ENCODE data around the gene CMIP. TPM values are rescaled to one million over a fixed set of nuclear protein-coding genes. Genes with fewer than 3 reads are reported as not detected.

CMIP gene
- total and polyA plus RNA-seq, 10 of the 15 experiments (the other 5 are each of a cell fraction or from before 2014, with no cell fraction given): 1.2 to 43.2 (median 4.4) TPM

DNA sequence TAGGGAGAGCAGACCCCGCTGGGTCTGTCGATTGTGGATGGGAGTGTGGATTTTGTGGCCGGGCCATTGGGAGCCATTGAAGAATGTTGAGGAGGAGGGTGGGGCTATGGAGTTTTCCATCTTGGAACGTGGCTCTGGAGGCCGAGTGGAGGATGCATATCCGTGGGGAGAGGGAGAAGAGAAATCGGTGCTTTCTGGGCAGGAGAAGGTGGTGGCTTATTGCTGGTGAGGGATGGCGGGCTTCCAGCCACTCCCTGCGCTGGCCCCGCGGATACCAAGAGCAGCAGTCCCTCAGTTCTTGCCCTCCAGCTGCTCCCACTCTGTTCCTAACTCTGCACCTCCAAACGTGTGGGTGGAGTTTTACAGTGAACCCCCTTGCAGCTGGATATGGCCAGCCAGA lies 162.4 kb downstream of the CMIP start (continued):
- TF ChIP-seq ATF3 (IDR thresholded peaks at IDR 0.05; ENCODE audit: borderline replicate concordance, extremely low read depth, low read depth, low read length) (no peak), YY1 (IDR thresholded peaks at IDR 0.05; ENCODE audit: low read depth, low read length) (no peak), MEF2B (IDR thresholded peaks at IDR 0.05; ENCODE audit: partially characterized antibody, poor library complexity, severe bottlenecking) (no peak), MTA3 (IDR thresholded peaks at IDR 0.05; ENCODE audit: borderline replicate concordance, low read length) (no peak), PAX5 (IDR thresholded peaks at IDR 0.05; ENCODE audit: borderline replicate concordance, low read depth, low read length) (no peak), TAF1 (IDR thresholded peaks at IDR 0.05; ENCODE audit: borderline replicate concordance, low read depth, low read length) (no peak)
- TF ChIP-seq, protein P1, sequence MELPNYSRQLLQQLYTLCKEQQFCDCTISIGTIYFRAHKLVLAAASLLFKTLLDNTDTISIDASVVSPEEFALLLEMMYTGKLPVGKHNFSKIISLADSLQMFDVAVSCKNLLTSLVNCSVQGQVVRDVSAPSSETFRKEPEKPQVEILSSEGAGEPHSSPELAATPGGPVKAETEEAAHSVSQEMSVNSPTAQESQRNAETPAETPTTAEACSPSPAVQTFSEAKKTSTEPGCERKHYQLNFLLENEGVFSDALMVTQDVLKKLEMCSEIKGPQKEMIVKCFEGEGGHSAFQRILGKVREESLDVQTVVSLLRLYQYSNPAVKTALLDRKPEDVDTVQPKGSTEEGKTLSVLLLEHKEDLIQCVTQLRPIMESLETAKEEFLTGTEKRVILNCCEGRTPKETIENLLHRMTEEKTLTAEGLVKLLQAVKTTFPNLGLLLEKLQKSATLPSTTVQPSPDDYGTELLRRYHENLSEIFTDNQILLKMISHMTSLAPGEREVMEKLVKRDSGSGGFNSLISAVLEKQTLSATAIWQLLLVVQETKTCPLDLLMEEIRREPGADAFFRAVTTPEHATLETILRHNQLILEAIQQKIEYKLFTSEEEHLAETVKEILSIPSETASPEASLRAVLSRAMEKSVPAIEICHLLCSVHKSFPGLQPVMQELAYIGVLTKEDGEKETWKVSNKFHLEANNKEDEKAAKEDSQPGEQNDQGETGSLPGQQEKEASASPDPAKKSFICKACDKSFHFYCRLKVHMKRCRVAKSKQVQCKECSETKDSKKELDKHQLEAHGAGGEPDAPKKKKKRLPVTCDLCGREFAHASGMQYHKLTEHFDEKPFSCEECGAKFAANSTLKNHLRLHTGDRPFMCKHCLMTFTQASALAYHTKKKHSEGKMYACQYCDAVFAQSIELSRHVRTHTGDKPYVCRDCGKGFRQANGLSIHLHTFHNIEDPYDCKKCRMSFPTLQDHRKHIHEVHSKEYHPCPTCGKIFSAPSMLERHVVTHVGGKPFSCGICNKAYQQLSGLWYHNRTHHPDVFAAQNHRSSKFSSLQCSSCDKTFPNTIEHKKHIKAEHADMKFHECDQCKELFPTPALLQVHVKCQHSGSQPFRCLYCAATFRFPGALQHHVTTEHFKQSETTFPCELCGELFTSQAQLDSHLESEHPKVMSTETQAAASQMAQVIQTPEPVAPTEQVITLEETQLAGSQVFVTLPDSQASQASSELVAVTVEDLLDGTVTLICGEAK (IDR thresholded peaks at IDR 0.05; ENCODE audit: borderline replicate concordance): no peak

Measured in GM12878 (cell line).